ENCODE results near the gene CBARP.

Gene CBARP

GRCh38 chr19:1278713-1279660, 41.2 kb upstream of the CBARP start:
- Mint-ChIP-seq H3K36me3 (ENCODE audit: low read depth) (peaks cover 18% of the 10 kb centered on the region), H3K4me1 (ENCODE audit: low read depth) (peaks cover 22% of the 10 kb centered on the region), H3K27me3 (no peaks in the 10 kb centered on the region), H3K4me3 (no peak overlapping the region), H3K9me3 (no peaks in the 10 kb centered on the region), H3K27ac (no peak overlapping the region)

- Mint-ChIP-seq H3K27ac (peak overlapping the region; percentile 45), H3K4me3 (peak overlapping the region; percentile 45), H3K4me1 (ENCODE audit: low read depth) (peaks cover 29% of the 10 kb centered on the region), H3K36me3 (ENCODE audit: low read depth) (peaks cover 25% of the 10 kb centered on the region), H3K27me3 (no peaks in the 10 kb centered on the region), H3K9me3 (no peaks in the 10 kb centered on the region)
These were observed 40.3 kb upstream of the CBARP start for GRCh38 chr19:1278074-1278473.

DNA sequence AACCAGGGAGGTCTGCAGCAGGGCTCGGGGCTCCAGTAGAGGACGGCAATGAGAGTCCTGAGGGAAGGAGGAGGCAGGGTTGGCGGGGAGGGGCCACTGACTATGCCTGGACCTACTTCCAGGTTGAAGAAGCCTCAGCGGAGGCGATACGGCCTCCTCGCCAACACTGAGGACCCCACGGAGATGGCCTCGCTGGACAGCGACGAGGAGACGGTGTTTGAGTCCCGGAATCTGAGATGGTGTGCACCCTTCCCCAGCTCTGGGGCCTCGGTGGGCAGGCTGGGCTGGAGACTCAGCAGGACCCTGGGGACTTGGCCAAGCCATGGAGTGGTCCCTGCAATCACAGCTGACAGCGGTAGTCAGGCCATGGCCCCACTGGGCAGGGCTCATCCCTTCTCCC, 39.3 kb upstream of the CBARP start:
- peaks cover 39% of the 10 kb centered on the region for H3K4me1 Mint-ChIP-seq (ENCODE audit: low read depth)
- no peaks in the 10 kb centered on the region for H3K27me3 Mint-ChIP-seq
- peak overlapping the region; percentile 86 for H3K4me3 Mint-ChIP-seq
- peaks cover 36% of the 10 kb centered on the region for H3K36me3 Mint-ChIP-seq (ENCODE audit: low read depth)
- H3K27ac Mint-ChIP-seq: peak overlapping the region; percentile 92
- no peaks in the 10 kb centered on the region for H3K9me3 Mint-ChIP-seq

GRCh38 chr19:1276628-1277022, 38.8 kb upstream of the CBARP start:
- Mint-ChIP-seq H3K27me3 (no peaks in the 10 kb centered on the region), H3K4me1 (ENCODE audit: low read depth) (peaks cover 43% of the 10 kb centered on the region), H3K9me3 (no peaks in the 10 kb centered on the region), H3K36me3 (ENCODE audit: low read depth) (peaks cover 40% of the 10 kb centered on the region), H3K4me3 (peak overlapping the region; percentile 86), H3K27ac (peak overlapping the region; percentile 92)

DNA sequence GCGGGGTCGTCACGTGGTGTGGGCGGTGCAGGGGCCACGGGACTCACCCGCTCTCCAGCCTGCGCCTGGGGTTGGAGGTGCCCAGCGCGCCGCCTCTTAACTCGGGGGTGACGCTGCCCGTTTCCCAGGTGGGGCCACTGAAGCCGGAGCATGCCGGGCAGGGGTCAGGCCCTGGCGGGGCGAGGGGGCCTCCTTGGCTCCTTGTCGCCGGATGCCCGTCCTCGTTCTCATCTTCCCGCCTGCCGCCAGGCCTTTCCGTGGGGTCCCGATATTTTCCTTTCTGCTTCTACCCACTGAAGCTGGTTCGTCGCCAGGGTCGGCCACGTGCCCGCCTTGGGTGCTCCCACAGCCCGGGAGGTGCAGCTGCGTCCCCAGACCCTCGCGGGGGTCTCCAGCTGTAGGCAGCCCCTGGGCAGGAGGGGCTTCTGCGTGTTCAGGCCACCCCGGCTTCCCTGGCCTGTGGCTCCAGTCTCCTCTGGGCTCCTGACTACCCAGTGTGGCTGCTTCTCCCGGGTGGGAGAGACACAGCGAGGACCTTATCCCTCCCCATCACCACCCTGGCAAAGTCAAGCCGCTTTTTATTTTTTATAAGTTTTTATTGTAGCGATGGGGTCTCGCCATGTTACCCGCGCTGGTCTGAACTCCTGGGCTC, 38.3 kb upstream of the CBARP start:
- no peaks in the 10 kb centered on the region for H3K27me3 Mint-ChIP-seq
- peak overlapping the region; percentile 86 for H3K4me3 Mint-ChIP-seq
- no peaks in the 10 kb centered on the region for H3K9me3 Mint-ChIP-seq
- H3K36me3 Mint-ChIP-seq (ENCODE audit: low read depth): peaks cover 45% of the 10 kb centered on the region
- H3K4me1 Mint-ChIP-seq (ENCODE audit: low read depth): peaks cover 48% of the 10 kb centered on the region
- H3K27ac Mint-ChIP-seq: peak overlapping the region; percentile 92

DNA sequence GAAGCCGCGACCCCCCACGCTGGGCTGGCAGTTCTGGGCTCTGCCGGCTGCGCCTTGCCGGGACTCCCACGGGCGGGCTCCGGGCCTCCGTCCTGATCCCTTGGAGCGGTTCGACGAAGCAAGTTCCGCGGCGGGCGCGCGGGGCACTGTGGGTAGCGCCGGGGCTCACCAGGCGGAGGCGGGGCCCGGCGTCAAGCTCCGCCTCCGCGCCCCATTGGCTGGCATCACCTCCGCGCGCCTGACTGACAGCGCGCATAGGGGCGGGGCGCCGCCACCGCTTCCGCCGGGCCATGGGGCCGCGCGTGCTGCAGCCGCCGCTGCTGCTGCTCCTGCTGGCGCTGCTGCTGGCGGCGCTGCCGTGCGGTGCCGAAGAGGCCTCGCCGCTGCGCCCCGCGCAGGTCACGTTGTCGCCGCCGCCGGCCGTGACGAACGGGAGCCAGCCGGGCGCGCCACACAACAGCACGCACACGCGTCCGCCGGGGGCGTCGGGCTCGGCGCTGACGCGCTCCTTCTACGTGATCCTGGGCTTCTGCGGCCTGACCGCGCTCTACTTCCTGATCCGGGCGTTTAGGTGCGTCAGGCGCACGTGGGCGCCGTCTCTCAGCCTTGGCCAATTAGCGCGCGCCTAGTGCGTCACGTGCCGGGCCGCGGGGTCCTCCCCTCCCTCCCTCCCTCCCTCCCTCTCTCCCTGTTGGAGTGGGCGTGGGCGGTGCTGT, 37.6 kb upstream of the CBARP start, which contains the start of gene FAM174C:
TSS of gene FAM174C (plus strand) at position 271 of the 716 bp plus-strand sequence. CDS start at position 291, 20 bp downstream.
- Mint-ChIP-seq H3K27me3 (no peaks in the 10 kb centered on the region), H3K4me3 (peak within 1 kb of the TSS; percentile 86), H3K36me3 (ENCODE audit: low read depth) (peaks cover 52% of the 10 kb centered on the region), H3K27ac (peak within 1 kb of the TSS; percentile 92), H3K4me1 (ENCODE audit: low read depth) (peaks cover 55% of the 10 kb centered on the region), H3K9me3 (no peaks in the 10 kb centered on the region)

GRCh38 chr19:1274852-1275259, 37.1 kb upstream of the CBARP start:
- Mint-ChIP-seq H3K27me3 (no peaks in the 10 kb centered on the region), H3K27ac (peak overlapping the region; percentile 68), H3K36me3 (ENCODE audit: low read depth) (peaks cover 58% of the 10 kb centered on the region), H3K4me1 (ENCODE audit: low read depth) (peaks cover 58% of the 10 kb centered on the region), H3K9me3 (no peaks in the 10 kb centered on the region), H3K4me3 (peak overlapping the region; percentile 77)

GRCh38 chr19:1274081-1274851, 36.5 kb upstream of the CBARP start:
- peaks cover 57% of the 10 kb centered on the region for H3K4me1 Mint-ChIP-seq (ENCODE audit: low read depth)
- no peaks in the 10 kb centered on the region for H3K9me3 Mint-ChIP-seq
- peak overlapping the region; percentile 77 for H3K4me3 Mint-ChIP-seq
- H3K27me3 Mint-ChIP-seq: no peaks in the 10 kb centered on the region
- H3K27ac Mint-ChIP-seq: peak overlapping the region; percentile 68
- peaks cover 60% of the 10 kb centered on the region for H3K36me3 Mint-ChIP-seq (ENCODE audit: low read depth)

DNA sequence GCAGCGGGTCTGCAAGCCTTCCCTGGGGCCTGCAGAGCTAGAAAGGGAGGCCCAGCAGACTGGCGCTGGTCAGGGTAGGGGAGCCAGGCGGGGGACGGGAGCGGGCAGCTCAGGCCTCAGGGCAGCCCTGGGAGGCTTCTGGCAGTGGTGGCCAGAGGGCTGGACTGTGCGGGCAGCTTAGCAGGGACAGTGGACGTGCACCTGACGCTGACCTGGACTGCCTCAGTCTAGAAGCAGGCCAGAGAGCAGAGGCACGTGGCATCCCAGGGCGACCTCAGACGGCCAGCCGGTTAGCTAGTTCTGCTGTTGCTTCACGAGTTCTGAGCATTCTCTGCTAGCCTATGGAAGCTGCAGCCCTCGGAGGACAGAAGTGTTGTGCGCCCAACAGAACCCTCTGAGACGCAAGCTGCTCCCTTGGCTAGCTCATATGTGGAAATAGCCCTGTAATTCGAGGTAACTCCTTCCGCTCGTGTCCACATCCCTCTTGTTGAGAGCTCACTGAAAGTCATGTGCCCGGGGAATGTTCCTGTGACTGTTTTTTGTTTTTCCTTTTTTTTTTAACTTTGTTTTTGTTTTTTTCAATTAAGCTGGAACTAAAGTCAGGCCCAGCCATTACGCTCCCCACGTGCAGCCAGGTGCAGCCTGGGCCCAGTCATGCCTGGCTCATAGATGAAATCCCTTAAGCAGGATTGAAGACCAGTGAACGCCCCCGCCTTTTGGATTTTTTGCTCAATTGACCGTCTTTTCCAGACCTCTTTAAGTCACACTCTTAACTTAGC, 35.6 kb upstream of the CBARP start:
- Mint-ChIP-seq H3K36me3 (ENCODE audit: low read depth) (peaks cover 60% of the 10 kb centered on the region), H3K9me3 (no peaks in the 10 kb centered on the region), H3K4me1 (ENCODE audit: low read depth) (peaks cover 62% of the 10 kb centered on the region), H3K27me3 (no peaks in the 10 kb centered on the region), H3K27ac (peak overlapping the region; percentile 84), H3K4me3 (peak overlapping the region; percentile 95)

DNA sequence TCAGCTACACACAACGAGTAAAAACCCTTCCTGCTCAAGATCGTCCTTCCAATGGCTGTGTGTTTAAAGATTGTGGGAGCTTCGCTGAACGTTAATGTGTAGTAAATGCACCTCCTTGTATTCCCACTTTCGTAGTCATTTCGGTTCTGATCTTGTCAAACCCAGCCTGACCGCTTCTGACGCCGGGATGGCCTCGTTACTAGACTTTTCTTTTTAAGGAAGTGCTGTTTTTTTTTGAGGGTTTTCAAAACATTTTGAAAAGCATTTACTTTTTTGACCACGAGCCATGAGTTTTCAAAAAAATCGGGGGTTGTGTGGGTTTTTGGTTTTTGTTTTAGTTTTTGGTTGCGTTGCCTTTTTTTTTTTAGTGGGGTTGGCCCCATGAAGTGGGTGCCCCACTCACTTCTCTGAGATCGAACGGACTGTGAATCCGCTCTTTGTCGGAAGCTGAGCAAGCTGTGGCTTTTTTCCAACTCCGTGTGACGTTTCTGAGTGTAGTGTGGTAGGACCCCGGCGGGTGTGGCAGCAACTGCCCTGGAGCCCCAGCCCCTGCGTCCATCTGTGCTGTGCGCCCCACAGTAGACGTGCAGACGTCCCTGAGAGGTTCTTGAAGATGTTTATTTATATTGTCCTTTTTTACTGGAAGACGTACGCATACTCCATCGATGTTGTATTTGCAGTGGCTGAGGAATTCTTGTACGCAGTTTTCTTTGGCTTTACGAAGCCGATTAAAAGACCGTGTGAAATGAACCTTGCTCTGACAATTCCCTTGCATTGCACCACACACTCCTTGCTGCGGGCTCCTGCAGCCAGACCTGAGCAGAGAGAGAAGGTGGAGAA, 34.8 kb upstream of the CBARP start:
- Mint-ChIP-seq H3K27me3 (no peaks in the 10 kb centered on the region), H3K9me3 (no peaks in the 10 kb centered on the region), H3K4me1 (ENCODE audit: low read depth) (peaks cover 66% of the 10 kb centered on the region), H3K4me3 (peak overlapping the region; percentile 95), H3K27ac (peak overlapping the region; percentile 84), H3K36me3 (ENCODE audit: low read depth) (peaks cover 55% of the 10 kb centered on the region)

GRCh38 chr19:1271528-1272422, 34.0 kb upstream of the CBARP start:
- peak overlapping the region; percentile 95 for H3K4me3 Mint-ChIP-seq
- H3K27me3 Mint-ChIP-seq: no peaks in the 10 kb centered on the region
- H3K4me1 Mint-ChIP-seq (ENCODE audit: low read depth): peaks cover 69% of the 10 kb centered on the region
- H3K27ac Mint-ChIP-seq: peak overlapping the region; percentile 98
- H3K36me3 Mint-ChIP-seq (ENCODE audit: low read depth): peaks cover 51% of the 10 kb centered on the region
- H3K9me3 Mint-ChIP-seq: no peaks in the 10 kb centered on the region

DNA sequence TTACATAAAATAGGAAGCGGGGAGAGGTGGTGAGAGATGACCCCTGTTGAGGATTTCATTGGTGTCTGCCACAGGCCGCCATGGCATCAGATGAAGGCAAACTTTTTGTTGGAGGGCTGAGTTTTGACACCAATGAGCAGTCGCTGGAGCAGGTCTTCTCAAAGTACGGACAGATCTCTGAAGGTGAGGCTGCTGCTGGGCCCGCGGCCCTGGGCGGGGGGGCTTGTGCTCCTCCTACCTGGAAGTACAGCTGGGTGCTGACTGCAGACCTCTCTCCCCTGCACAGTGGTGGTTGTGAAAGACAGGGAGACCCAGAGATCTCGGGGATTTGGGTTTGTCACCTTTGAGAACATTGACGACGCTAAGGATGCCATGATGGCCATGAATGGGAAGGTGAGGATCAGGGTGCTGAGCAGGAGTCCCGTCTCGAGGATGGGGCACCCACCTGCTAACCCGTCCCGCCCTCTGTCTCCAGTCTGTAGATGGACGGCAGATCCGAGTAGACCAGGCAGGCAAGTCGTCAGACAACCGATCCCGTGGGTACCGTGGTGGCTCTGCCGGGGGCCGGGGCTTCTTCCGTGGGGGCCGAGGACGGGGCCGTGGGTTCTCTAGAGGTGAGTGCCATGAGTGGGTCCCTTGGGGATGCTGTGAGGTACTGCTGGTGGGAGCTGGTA, 33.2 kb upstream of the CBARP start:
- Mint-ChIP-seq H3K4me1 (ENCODE audit: low read depth) (peaks cover 66% of the 10 kb centered on the region), H3K27me3 (no peaks in the 10 kb centered on the region), H3K4me3 (peak overlapping the region; percentile 95), H3K27ac (peak overlapping the region; percentile 98), H3K9me3 (no peaks in the 10 kb centered on the region), H3K36me3 (ENCODE audit: low read depth) (peaks cover 47% of the 10 kb centered on the region)
